Measurements from ENCODE around the gene GPR25. TPM values are rescaled to one million over a fixed set of nuclear protein-coding genes. Genes with fewer than 3 reads are reported as not detected.

GPR25 gene
- total and polyA plus RNA-seq, 2 of the 4 experiments (the other 2 are of a cell fraction), result not detected

DNA sequence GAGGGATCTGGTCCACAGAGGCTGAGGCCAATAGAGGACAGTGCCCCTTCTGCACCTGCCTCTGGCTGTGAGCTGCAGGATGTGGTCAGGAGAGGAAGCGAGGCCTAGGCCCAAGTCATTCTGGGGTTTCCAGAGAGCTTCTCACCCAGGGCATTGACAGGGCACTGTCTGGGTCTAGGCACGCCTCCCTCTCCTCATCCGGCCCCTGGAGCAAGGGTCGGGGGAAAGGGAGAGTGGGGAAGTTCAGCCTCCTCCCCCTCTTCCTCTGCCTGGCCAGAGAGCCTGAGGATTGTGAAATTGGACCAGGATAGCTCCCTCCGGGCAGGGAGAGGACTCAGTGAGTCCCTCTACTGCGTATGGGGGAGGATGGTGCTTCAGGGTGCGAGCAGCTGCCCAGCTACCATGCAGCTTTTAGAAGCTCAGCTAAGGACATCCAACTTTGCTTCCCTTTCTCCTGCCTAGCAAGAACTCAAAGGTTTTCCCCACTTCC lies 15.6 kb downstream of the GPR25 start:
- no peak overlapping the region for H2BK20ac ChIP-seq (ENCODE audit: low read depth, low read length)
- no peaks in the 10 kb centered on the region for H3K36me3 ChIP-seq (ENCODE audit: control insufficient read depth, insufficient read depth, low read length)
- ATAC-seq (ENCODE audit: low read depth) (no peak), DNase-seq (no peak)
- H3K4ac ChIP-seq (ENCODE audit: low read depth, low read length), result no peak overlapping the region
- peaks cover 50% of the 10 kb centered on the region for H3K27me3 ChIP-seq (ENCODE audit: control insufficient read depth, insufficient read depth, low read length)
- H3K4me2 ChIP-seq (ENCODE audit: low read depth, low read length), result no peak overlapping the region
- in situ Hi-C loops (cut with MboI; ENCODE audit: low sequenced_read_pairs), result no loop called here
- peaks cover 3% of the 10 kb centered on the region; the same call in 1 of the 2 replicates for H3K4me1 ChIP-seq (ENCODE audit: control insufficient read depth, insufficient read depth, low read length)
- no peak overlapping the region for H3K4me3 ChIP-seq (ENCODE audit: insufficient read depth, low read depth, low read length)
- H3K23ac ChIP-seq (ENCODE audit: low read depth, low read length), result no peak overlapping the region
- no peak overlapping the region for H4K5ac ChIP-seq (ENCODE audit: low read depth, low read length)
- ChIA-PET POLR2A (ENCODE audit: unreplicated experiment) (no interaction called here), CTCF (no interaction called here)
- no peak overlapping the region for H3K14ac ChIP-seq (replicated peaks; ENCODE audit: low read depth, low read length)
- H3K56ac ChIP-seq (ENCODE audit: extremely low read depth, insufficient read depth, low read length), result no peak overlapping the region
- no peaks in the 10 kb centered on the region for H3K79me1 ChIP-seq (ENCODE audit: low read depth in 1 of 2, low read length in 2 of 2)
- H2BK5ac ChIP-seq (ENCODE audit: low read depth, low read length, poor library complexity, severe bottlenecking), result no peak overlapping the region
- H3K27ac ChIP-seq (ENCODE audit: insufficient read depth, low read length), result no peak overlapping the region
- dilution Hi-C loops (cut with HindIII; ENCODE audit: low sequenced_read_pairs, unreplicated experiment), result no loop called here
- H3K9me1 ChIP-seq (ENCODE audit: insufficient read depth, low read length), result no peaks in the 10 kb centered on the region
- TF ChIP-seq RFX5 (IDR thresholded peaks at IDR 0.05; ENCODE audit: low read depth, low read length) (no peak), MAZ (IDR thresholded peaks at IDR 0.05; ENCODE audit: borderline replicate concordance, low read depth, low read length) (no peak), POLR2A (IDR thresholded peaks at IDR 0.05; ENCODE audit: low read depth, low read length) (no peak), MAFK (IDR thresholded peaks at IDR 0.05; ENCODE audit: low read depth, low read length) (no peak), FOS (IDR thresholded peaks at IDR 0.05; ENCODE audit: low read depth, low read length) (no peak), RCOR1 (IDR thresholded peaks at IDR 0.05; ENCODE audit: insufficient replicate concordance, low read length) (no peak), SMC3 (IDR thresholded peaks at IDR 0.05; ENCODE audit: low read depth, low read length) (no peak), BHLHE40 (IDR thresholded peaks at IDR 0.05; ENCODE audit: low read depth, low read length) (no peak), NFE2L2 (IDR thresholded peaks at IDR 0.05; ENCODE audit: low read depth, low read length) (no peak), RAD21 (IDR thresholded peaks at IDR 0.05; ENCODE audit: low read length) (no peak), CHD1 (IDR thresholded peaks at IDR 0.05; ENCODE audit: low read depth, low read length) (no peak), CTCF (conservative IDR thresholded peaks at IDR 0.05; ENCODE audit: low read depth, low read length) (no peak), USF2 (IDR thresholded peaks at IDR 0.05; ENCODE audit: low read depth, low read length) (no peak)
- TF ChIP-seq, protein P1, sequence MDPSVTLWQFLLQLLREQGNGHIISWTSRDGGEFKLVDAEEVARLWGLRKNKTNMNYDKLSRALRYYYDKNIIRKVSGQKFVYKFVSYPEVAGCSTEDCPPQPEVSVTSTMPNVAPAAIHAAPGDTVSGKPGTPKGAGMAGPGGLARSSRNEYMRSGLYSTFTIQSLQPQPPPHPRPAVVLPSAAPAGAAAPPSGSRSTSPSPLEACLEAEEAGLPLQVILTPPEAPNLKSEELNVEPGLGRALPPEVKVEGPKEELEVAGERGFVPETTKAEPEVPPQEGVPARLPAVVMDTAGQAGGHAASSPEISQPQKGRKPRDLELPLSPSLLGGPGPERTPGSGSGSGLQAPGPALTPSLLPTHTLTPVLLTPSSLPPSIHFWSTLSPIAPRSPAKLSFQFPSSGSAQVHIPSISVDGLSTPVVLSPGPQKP (IDR thresholded peaks at IDR 0.05; ENCODE audit: borderline replicate concordance, low read depth, low read length), result no peak
- H4K20me1 ChIP-seq (ENCODE audit: insufficient read depth, low read length), result no peaks in the 10 kb centered on the region
- H2BK120ac ChIP-seq (ENCODE audit: low read depth, low read length), result no peak overlapping the region
- intact Hi-C loops (cut with micrococcal nuclease), result loop anchor here (10.0 kb wide), 1 partner anchor 136 kb away; the partner anchor contains the start of gene KIF21B
- H2AK5ac ChIP-seq (ENCODE audit: low read depth, low read length), result no peak overlapping the region
- H2AK9ac ChIP-seq (replicated peaks; ENCODE audit: low read depth, low read length, poor library complexity), result no peak overlapping the region
- no CpG with 5 or more reads among the region's 7 CpGs for WGBS, 2 experiments (ENCODE audit: extremely low coverage in 2 of 2, insufficient read length in 1 of 2)
- H2BK15ac ChIP-seq (ENCODE audit: low read depth, low read length), result no peak overlapping the region
- no peak overlapping the region for H4K91ac ChIP-seq (ENCODE audit: insufficient read depth, low read depth, low read length)
- no TSS peak for BruUV-seq (replicated peaks)
- H3K9ac ChIP-seq (ENCODE audit: low read depth, low read length), result no peak overlapping the region
- no peak overlapping the region for H4K8ac ChIP-seq (ENCODE audit: low read depth in 2 of 2, low read length in 2 of 2)
- no peaks in the 10 kb centered on the region for H3K9me3 ChIP-seq (ENCODE audit: control insufficient read depth, insufficient read depth, low read length)
- no peak overlapping the region for H2AFZ ChIP-seq (replicated peaks; ENCODE audit: low read length, poor library complexity)
- no peak overlapping the region for H3K18ac ChIP-seq (ENCODE audit: low read depth, low read length)

All from IMR-90 (cell line).